GM19351 (cell line): Measurements from ENCODE around the gene CDX2.
"Not testable (repeated sequence)": the region's sequence is repeated elsewhere in the genome, so short reads cannot be mapped to it uniquely, and the experiment has no call there.

ENCODE experiments used
- ATAC-seq: cut with Tn5 transposase; IDR thresholded peaks from one replicate; pipeline ENCODE4 v1.9.1; 2021; ENCODE audit warnings: mild to moderate bottlenecking, moderate library complexity; ENCODE audit not compliant: unreplicated experiment

Gene CDX2, protein sequence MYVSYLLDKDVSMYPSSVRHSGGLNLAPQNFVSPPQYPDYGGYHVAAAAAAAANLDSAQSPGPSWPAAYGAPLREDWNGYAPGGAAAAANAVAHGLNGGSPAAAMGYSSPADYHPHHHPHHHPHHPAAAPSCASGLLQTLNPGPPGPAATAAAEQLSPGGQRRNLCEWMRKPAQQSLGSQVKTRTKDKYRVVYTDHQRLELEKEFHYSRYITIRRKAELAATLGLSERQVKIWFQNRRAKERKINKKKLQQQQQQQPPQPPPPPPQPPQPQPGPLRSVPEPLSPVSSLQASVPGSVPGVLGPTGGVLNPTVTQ

DNA sequence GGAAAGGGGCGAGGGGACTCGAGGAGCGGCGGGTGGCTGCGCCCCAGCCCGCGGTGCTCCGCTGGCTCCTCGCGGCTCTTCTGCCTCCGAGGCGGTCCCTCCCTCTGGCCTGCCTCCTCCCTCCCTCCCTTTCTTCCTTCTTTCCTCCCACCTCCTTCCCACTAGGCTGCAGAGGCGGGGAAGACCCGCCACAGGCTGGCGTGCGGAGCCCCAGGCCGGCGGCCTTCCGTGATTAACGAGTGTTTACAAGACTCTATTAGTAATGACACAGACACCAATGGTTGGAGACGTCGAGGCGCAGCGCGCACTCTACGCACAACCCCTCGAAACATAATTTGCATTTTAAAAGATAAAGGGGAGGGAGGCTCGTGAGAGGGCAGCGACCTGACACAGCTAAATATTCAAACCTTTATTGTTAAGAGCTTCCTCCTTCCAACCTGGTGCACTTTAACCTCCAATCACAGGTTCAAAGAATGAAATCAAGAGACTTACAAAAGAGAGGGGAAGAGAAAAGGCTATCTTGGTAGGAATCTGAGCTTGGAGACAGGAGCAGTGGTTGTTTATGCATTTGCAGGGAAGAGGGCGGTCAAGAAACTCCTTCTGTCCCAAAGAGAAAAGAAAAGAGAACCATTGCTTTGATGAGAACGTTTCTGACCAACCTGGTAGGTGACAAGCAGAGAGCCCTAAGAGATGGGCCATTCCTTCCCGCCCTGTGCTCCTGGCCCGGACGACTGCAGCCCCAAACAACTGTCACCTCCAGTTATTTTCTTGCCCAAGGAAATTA lies at the start of gene CDX2:
Gene CDX2 (minus strand): TSS at position 234 of the 784 bp plus-strand sequence. CDS start 309 bp downstream, outside the sequence.
- no peak for ATAC-seq

DNA sequence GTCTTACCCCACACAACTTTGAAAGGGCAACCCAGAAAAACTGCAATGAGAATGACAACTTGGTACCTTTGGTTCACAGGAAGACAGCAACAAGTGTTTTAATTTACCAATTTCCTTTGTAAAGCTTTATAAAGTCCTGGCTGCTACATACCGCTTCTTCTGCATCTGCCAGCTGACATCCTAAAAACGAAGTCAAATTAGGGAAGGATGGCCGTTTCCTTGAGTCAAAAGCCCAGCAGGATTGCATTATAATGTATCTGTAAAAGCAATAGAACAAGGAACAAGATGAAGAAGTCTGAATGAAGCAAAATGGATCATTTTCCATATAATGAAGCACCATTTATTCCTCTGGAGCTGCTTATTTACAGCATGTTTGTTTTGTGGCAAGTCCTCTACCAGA lies 45.2 kb upstream of the CDX2 start:
- no peak for ATAC-seq

DNA sequence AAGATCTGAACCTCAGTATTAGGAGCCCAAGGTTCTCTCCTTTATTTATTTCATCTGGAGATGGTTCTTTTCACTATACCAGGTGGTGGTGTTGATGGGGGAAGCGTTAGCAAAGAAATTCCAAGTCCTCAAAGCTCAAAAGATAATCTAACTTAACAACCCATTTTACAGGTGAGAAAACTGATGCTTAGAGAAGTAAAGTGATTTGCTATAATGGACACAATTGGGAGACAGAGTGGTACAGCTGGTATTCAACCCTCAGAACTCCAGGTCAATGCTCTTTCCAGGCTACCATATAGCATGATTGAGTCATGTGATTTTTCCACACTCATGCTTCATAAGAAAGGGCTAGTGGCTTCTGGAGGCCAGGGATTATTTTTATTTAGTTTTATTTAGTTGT lies 44.4 kb upstream of the CDX2 start:
- no peak for ATAC-seq

DNA sequence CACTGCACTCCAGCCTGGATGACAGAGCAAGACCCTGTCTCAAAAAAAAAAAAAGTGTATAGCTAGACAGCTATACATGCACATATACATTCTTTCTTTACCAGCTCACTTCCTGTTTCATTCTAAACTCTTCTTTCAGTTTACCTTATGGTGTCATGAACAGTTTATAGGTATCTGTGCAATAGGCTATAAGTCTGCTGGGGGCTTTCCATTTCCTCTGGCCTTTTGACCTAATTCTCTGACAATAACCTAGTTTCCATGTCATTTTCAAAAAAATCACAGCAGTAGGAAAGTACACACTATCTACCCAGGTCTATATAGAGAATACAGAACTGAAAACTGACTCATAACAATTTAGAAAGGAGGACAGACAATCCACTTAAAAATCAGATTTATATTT lies 43.8 kb upstream of the CDX2 start:
- ATAC-seq: peak; percentile 93

DNA sequence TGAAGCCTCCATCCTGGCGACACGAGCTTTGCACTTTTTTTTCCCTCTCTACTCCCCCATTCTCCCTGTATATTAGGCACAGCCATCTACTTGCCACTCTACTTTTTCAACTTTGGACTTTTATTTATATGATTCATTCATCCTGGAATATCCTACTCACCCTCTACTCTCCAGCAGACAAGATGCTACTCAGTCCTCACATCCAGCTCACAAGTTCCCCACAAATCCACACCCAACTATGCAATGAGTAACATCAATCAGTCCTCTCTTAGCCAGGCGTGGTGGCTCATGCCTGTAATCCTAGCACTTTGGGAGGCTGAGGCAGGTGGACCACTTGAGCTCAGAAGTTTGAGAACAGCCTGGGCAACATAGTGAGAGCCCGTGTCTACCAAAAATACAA lies 43.3 kb upstream of the CDX2 start:
- ATAC-seq: no peak

DNA sequence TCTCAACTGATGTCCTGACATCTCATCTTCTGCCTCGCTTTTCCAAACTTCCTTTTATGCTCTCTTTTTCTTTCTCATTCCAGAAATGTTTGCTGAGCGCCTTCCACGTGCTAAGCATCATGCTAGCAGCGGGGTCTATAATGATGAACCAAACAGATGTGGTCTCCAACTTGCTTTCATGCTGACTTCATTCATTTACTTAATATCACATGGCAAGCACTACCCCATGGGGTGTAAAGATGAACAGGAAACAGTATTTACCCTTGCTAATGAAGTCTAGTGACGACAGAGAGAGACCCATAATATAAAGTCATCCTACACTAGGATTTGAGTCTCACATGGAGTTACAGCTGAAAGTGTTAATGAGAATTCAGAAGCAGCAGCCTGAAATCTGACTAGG lies 40.9 kb upstream of the CDX2 start:
- no peak for ATAC-seq

DNA sequence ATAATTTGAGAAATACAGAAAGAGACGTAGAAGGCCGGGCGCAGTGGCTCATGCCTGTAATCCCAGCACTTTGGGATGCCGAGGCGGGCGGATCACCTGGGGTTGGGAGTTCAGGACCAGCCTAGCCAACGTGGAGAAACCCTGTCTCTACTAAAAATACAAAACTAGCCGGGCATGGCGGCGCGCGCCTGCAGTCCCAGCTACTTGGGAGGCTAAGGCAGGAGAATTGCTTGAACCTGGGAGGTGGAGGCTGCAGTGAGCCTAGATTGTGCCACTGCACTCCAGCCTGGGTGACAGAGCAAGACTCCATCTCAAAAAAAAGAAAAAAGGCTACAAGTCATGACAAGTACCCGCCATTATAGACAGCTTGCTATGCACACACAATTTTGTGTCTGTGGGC lies 35.9 kb upstream of the CDX2 start:
- not testable (repeated sequence) for ATAC-seq

DNA sequence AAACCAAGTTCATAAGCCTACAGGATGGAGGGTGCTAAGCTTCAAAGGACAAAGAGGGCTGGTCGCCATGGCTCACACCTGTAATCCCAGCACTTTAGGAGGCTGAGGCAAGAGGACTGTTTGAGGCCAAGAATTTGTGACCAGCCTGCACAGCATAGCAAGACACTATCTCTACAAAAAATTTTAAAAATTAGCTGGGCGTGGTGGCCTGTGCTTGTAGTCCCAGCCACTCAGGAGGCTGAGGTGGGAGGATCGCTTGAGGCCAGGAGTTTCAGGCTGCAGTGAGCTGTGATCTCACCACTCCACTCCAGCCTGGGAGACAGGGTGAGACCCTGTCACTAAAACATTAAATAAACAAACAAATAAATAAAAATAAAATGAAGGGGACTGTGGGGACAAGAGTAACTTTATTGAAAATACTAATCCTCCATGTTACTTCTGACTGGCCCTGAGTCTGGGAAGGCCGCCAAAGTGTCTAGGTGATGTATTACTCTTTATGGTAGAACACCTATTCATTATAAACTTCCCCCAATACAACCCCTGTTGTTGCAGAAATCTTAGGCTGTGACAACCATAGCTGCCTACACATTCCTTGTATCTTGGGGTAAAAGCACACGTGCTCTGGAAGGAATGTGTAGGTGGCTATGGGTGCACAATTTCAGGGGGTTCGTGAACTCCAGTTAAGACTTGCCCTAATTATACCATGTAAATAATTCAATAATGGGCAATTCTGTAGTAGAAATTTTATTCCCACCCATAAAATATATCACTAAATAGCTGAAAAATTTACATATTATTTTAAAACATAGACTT lies 34.0 kb upstream of the CDX2 start:
- ATAC-seq: no peak

DNA sequence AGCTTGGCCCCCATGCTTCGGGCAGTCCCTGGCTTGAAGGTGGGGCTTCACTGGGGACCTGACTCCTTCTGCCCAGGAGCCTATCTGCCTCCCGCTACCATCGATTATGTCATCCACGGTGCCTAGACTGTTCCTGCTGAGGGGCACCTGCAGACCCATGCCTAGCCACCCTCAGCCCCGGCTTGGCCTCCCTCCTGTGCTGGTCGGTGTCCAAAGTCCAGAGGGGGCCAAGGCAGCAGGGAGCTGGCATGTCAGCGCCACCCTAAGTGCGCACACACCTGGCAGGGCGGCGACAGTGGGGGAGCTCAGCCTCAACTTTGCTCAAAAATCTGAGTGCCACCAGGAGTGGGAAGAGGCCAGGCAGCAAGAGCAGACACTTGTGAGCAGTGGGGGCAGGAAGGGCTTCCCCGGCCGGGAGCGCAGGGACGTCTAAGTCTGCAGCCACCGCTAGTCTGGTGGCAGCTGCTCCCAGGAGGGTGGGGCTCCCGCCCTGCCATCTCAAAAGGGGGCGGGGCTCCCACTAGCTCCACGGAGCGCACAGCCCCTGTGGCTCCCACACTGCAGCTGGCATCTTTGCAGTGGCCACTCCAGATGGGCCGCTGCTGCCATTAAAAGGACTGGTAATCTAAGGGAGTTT lies 32.8 kb upstream of the CDX2 start:
- ATAC-seq: no peak

DNA sequence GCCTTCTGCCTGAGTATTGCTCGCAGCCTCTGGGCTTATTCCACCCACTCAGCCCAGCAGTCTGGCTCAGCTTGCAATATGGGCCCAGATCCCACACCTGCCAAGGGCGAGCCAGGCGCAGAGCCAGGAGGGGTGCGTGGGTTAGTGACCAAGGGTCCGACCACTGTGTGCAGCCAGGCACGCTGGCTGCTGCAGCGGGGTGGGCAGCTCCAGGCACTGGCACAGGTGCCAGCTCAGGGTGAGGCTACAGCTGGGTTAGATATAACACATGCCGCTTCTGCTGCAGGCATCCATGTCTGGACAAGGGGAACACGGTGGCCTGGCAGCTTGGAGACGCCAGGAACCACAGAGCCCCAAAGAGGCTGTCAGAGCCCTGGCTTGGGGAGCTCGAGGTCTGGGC lies 31.9 kb upstream of the CDX2 start:
- no peak for ATAC-seq

DNA sequence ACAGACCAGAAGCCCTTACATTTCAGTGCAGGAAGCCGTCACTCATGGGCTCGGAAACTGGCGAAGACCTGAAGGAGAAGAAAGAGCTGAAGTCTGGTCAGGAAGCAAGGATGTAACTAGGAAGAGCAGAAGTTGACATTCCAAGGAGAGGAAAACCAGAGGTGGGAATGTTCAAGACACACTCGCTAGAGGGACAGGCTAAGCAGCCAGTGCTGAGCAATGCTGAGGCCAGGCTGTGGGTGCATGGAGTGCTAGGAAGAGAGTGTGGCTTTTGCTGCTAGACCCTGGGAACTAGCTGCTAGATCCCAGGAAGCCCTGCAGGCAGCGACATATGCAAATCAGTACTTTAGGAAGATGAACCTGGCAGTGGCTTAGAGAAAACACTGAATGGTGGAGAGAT lies 31.5 kb upstream of the CDX2 start:
- ATAC-seq: no peak

DNA sequence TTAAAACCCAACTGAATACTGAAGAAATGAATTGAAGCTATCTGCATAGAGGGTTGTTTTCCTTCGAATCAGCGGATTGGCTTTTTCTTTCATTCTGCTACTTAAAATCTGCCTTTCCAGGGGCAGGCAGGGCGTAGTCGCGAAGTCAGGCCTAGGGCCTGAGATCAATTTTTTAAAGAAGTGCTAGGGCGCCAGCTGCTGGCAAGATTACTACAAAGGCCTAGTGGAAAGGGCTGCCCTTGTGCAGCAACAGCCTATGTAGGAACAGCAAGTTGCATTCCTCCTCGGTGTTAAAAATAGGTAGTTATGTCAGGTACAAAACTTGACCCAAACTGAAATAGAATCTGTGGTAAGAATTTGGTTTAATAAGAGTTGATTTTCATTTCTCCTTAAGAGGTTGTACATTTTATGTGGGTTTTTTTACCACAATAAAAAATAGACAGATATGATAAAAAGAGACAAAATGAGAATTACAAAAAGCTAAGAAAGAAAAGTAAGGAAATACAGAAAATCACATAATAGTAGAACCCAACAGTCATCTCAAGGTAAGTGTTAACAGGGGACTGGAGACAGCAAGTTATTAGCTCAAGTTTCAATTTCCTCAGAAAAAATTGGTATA lies 28.9 kb upstream of the CDX2 start:
- ATAC-seq: no peak

DNA sequence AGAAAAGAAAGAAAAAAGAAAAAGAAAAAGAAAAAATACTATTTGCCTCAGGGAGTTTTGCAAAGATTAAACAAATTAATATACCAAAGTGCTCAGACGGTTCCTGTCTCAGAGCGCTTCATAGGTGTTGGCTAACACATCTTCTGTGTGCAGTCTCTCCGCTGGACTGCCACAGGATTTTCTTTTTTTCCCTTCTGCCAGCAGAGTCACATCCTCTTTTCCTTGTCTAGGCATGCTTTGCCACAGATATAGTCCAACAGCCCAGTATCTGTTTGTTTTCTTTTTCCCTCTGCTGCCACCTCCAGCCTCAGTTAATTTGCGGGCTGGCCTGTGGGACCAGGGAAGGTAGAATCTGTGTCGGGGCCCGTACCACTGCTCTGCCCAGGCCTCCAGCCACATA lies 22.8 kb upstream of the CDX2 start:
- no peak for ATAC-seq

DNA sequence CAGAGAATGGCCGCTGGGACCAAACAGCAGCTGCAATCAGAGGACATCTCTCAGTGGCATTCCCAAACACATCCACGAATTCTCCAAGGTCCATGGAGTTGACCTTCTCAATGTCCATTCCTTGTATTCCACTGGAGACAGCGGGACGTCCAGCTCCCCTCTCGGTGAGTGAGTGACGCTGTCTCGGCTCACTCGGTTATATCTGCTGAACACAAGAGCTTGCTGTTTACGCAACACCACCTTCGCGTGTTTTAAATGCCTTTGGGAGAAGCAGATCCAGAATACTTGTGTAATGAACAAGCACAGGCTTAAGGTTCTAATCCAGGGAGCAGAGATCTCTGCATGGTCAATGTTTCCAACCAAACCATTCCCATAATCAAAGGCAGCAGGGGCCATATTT lies 19.4 kb upstream of the CDX2 start, which contains the start of gene URAD:
Gene URAD (minus strand): TSS at position 174 of the 400 bp plus-strand sequence. CDS start 56 bp downstream, at position 118.
- no peak for ATAC-seq

DNA sequence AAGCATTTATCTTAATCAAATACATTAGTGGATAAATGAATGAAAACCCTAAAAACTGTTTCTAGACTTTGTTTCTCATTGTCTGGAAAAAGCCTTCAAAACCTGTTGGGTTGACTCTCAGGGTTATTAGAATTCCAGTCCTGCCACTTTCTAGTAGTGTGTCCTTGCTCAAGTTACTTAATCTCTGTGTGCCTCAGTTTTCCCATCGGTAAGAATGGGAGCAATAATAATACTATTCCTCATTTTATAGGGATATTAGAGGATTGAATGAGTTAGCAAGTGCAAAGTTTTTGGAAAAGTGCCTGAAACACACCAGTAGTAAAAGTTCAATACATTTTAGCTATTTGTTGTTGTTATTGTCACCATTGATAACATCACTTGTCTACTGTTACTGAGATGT lies 16.5 kb upstream of the CDX2 start:
- no peak for ATAC-seq

DNA sequence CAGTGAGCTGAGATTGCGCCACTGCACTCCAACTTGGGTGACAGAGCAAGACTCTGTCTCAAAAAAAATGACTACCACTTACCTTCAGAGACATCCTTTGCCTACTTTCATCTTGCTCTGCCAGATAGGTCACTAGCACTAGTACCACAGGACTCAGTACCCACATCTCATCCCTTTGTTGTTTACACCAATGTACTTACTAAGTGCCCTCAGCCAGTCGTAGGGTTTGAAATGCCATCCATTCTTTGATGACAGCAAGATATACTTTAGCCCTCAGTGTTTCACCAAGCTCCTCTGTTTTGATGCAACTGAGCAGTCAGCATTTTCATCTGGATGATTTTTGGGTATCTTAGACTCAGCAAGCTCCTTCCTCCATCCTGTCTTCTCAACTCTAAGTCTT lies 13.2 kb upstream of the CDX2 start:
- no peak for ATAC-seq

DNA sequence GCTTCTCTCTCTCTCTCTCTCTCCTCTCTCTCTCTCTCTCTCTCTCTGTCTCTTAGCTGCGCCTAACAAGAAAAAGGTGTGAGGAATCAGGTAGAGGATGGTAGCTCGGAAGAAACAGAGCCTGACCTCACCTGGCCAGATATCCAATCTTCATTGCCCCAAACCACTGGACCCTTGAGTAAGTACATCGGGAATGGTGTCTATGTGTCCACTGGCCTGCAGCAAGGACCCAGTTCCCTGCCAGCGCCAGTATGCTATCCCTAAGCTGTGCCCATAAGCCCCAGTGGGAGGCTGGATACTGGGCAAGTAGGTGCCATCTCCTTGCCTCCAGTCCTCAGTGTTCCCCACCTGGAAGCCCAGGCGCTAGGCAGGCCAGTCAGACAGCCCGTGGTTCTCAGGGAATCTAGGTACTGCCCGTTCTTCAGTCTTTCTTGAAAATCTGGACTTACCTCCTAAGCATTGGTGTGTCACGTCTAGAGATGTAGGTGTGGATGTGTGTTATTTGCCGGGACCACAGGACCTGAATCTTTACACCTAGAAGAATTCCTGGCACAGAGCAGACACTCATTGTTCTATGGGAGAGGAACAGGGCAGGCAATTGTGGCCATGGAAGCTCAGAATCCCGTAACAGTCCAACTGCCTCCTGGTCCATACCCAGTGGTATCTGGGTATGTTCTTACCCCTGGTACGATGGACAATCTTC lies 12.0 kb upstream of the CDX2 start:
- no peak for ATAC-seq

DNA sequence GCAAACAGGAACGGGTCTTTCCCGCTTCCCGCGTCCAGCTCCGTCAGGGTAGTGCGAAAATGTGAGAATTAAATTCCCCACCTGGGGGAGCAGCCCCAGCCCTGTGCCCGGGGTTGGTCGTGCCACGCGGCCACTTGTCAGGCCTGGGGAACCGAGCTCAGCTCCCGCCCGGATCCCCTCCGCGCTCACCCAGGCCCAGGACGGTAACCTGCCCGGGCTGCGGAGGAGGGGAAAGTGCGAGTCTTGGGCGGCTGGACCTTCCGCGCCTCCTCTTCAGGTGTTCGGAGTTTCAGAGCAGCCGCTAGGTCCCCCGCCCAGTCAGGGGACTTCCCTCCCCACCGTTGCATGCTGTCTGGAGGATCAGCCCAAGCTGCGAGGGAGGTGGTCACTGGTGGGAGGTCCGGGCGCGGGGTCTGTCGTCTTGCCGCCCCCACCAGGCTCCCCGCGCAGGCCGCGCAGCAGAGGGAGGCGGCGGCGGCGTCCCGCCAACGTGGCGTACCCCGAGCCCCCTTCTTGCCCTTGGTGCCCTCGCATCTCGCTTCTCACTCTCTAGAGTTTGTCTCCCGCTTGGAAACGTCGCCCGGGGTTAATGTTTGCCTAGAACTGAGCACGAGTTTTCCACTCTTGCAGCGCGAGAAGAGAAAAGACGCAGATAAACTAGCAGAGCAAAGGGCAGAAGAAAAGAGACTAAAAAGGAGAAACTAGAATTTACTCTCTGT lies 11.3 kb upstream of the CDX2 start:
- ATAC-seq: no peak

DNA sequence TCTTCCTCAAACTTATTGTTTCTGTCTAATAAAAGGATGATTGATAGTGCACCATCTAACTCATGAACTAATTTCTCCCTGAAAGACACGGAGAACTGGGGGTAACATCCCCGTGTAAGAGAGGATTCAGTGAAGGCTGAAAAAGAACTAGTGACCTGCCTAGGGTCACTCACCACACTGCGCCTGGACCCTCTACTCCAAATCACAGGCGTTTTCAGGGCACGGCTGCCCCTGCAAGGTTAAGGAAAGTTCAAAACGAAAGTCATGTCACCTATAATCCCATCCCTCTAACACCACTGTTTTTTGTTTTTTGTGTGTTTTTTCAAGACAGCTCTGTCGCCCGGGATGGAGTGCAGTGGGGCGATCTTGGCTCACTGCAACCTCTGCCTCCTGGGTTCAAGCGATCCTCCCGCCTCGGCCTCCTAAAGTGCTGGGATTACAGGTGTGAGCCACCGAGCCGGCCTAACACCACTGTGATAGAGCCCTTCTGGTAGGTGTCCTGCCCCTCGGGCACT lies 10.7 kb upstream of the CDX2 start:
- ATAC-seq: no peak
